ENCODE results near the gene HDAC4.

- TF ChIP-seq CTCF (conservative IDR thresholded peaks at IDR 0.05) (no peak), EZH2 (IDR thresholded peaks at IDR 0.05; ENCODE audit: low read depth) (no peak)
Observed at GRCh38 chr2:239271882-239272281, 128.9 kb downstream of the HDAC4 start.
